NCI-H2196 treated with DMSO at 0.1 percent for 48 hours (cell line): ENCODE measurements around the gene RASSF4.

Source experiments
- DNase-seq: peaks from one replicate; lab custom pipeline; 2025; ENCODE audit not compliant: unreplicated experiment; lab: John Stamatoyannopoulos, UW

The RASSF4 gene

DNA sequence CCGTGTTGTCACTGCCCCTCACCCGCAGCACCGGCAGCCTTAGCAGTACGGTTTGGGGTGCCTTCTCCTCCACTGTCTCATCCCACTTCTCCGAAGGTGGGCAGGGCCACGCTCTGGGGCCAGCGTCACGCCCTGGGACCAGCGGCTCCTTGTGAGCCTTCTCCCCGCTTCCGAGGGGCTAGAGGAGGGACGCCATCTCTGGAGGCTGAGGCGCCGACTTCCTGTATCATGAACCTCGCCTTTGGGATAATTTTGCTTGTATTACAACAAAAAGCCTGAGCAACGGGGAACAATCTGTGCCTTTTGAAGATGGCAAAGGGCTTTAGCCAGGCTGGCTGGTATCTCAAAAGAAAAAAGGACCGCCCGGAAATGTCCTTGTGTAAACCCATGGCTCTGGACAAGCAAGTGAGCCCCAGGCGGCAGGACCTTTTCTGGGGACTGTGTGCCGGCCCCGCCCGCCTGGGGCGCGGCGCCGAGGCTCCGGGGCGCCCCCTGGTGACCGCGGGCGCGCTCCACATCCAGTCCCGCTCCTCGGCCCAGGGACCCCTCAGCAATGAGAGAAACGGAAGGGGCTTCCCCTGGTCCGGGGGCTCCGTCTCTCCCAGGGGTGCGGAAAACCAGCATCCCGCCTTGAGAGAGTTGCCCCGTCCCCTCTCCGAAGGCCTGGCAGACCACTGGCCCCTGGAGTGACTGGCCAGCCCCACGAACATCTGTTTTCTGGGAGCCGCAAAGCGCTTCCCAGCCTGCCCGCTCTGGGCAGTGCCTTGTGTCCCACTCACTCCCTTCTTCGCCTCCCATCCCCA lies 15.2 kb downstream of the RASSF4 start:
- no peak for DNase-seq

GRCh38 chr10:44975431-44976331 lies 16.1 kb downstream of the RASSF4 start:
- DNase-seq, result no peak

DNA sequence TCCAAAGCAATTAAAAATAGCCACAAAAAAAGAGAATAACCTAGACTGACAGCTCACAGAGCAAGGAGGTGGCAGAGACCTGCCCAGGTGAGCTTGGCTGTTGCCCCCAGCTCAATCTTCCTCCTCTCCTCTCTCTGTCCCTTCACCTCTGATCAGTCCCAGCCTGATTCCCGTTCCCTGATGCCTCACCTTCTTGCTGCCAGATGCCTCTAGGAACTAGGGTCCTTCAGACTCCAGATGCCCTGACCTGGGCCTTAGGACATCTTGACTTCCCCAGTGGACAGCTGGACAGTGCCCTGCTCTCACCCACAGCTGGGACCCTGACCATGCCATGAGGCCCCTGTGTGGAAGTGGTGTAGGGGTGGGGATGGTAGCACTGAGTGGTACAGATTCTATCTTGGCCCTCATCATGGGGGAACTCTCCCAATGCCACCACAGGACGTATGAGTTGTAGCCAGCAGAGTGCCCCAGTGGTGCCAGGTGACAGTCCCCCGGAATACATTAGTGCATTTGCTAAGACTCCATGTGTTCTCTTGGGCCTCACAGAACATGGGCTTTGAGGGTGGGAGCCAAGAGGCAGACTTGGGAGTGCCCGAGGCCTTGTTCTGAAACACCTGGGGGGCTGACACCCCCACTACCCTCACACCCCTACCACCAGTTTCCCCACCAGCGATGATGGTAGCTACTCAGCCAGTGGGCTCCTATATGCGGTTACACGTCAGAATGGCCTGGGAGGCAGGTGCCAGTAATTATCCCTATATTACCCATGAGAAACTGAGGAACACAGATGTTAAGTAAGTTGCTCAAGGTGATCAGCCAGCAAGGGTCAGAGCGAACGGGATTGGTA lies 17.0 kb downstream of the RASSF4 start:
- DNase-seq, result no peak

DNA sequence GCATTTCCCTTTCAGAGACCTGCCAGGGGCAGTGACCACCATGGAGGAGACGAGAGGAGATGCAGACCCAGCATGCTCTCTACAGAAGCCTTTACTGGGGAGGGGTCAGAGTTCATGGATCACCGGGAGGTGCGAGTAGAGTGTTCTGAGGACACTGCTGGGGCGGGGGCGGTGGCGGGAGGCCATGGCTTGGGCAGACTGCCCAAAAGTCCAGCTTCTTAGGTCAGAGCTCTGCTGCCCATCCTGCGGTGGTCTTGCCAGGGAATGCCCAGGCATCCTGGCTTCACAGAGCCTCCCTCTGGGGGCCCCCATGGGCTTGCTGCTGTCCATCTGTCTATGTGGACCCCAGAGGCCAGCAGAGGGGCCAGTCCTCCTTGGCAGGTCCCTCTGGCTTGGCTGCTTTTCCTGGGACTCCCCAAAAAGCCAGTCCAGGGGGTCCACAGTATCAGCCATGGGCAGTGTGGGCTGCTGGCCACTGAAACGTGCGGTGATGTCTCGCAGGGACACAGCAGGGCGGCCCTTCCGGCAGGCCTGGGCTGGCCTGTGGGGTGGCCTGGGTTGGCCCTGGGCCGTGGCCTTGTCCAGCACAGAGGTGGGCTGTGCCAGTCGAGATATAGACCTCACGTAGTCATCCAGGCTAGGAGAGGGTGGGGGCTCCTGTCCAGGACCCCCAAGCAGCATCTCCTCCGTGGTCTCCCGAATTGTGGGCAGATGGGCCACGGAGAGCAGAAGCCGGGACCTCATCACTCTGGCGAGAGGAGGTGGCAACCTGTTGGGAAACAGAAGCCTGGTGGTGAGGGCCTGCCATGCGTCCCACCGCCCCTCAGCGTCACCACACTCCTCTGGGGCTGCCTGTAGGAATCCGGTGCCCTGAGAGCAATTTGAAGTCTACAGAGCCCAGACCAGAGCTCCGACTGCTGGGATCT lies 17.9 kb downstream of the RASSF4 start:
- DNase-seq, result no peak

DNA sequence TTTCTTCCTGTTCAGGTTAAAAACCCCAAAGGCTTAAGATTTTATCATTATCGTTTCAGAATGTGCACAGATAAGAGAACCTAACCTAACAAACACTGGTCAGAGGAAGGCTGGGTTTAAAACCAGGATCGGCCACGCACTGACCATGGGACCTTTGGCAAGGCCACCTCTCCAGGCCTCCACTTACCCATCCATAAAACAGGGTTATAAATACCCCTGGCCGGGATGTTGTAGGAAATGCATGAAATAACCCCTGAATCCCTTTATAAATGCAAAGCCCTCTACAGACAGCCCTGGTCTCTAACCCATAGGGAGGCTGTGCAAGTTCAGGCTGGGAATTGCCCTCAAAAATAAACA lies 18.6 kb downstream of the RASSF4 start:
- DNase-seq, result no peak

- DNase-seq, result peak; percentile 63
These were observed 19.1 kb downstream of the RASSF4 start, which contains the start of gene DEPP1 for GRCh38 chr10:44978570-44979280. Gene DEPP1, minus strand, starts transcription at chr10:44978809. Its CDS starts 779 bp downstream, at chr10:44978030.

DNA sequence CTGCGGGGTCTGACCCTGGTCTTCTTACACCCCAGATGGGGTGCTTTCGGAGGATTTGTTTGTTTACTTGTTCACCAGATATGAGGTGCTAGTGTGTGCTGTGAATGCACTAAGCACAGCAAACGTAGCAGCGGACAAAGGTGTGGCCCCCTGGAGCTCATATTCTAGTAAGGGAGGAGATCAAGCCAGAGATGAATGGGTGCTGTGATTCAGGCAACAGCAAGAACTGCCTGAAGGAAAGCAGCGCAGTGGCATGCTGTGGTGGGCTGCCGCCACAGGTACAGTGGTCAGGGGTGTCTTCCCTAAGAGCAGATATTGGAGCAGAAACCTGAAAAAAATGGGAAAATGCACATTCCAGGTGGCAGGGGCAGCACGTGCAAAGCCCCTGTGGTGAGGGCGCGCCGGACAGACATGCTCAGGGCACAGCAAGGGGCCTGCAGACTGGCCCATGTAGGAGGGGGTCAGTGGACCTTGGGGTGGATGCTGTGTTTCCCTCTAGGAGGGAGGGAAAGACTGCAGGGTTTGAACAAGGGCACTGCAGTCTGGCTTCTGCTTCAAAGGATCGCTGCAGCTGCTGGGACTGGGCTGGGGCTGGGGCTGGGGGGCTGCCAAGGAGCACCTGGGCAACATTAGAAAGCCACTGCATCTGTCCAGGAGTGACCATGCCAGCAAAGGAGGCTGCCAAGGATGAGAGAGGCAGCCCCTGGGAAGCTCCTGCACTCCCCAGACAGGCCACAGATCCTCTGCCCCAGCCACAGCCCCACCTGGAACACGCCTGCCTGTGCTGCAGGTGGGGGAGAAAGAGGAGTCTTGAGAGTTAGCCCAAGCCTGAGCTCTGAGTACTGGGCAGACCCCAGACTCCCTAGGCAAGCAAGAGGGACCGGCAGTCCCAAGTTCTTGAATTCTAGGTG lies 19.9 kb downstream of the RASSF4 start:
- no peak for DNase-seq

DNA sequence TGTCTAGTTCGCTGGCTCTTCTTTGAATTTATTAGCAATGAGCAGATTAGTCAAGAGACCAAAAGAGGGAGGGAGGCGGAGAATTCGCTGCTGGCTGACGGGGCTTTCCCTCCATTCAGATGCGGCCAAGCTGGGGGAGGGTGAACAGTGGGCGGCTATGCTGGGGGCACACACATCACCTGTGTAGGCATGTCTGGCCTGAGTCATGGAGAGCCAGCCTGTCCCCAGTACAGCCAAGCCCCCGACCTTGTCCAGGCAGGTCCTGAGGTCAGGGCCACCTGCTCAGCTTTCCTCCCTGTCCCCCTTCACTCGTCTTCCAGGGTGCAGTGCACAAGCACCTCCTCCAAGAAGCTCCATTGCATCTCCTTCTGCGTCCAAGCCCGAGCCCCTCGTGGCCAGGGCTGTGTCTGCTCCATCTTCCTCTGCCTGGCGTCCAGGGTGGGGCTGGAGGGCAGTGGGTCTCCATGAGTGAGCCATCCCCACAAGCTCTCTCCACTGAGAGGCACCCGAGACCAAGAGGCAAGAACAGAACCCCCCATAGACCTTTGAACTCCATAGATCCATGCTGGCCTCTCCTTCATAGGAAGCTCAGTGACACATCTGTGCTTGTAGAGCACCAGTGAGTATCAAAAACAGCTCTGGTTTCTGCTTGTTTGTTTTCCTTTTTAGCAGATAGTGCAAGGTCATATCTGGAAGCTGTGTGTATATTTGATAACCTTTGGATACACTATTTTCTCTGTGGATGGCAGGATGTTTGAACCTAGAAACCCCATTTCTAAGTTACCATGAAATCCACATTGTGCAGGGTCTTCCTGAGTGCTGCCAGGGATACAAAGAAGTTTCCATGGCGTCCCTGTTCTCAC lies 20.9 kb downstream of the RASSF4 start:
- no peak for DNase-seq

GRCh38 chr10:44981172-44982113 lies 21.8 kb downstream of the RASSF4 start:
- no peak for DNase-seq

- DNase-seq, result no peak
These were observed 22.5 kb downstream of the RASSF4 start for GRCh38 chr10:44982114-44982460.

- no peak for DNase-seq
These were observed 22.9 kb downstream of the RASSF4 start for GRCh38 chr10:44982496-44982895.

DNA sequence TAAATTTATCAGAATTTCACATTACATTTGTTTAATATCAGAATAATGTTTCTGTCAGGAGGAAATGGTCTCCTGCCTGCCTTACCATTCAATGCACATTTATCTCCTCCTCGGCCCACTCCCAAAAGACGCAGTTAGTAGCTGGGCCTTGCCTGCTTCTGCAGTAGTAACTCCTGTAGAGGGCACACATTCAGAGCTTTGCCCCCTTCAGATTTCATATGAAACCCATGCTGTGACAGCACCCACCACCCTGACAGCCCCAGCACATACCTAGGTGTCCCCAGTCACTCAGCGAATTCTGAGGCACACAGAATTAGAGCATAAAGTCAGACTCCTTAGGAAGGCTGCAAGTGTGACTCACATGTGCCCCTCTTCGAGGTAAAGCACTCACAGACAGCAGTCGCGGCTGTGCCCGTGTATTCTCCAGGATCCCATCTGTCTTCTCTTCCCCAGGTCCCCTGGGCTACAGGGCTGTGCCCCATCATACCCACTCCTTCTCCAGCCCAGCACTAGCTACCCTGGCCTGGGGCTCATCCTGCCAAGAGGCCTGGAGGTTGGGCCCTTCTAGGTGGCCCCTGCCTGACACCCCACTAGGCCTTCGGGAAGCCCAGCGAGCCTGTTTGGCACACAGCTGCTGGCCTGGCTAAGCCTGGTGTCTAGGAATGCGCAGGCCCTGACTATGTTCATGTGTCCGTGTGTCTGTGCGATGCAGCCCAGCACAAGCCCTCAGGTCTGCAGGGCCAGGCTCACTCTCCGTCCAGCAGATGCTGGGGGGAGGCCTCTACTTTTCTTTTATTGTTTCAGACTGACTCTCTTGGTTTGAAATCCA lies 23.7 kb downstream of the RASSF4 start:
- DNase-seq, result no peak

GRCh38 chr10:44983895-44984278 lies 24.3 kb downstream of the RASSF4 start:
- no peak for DNase-seq

DNA sequence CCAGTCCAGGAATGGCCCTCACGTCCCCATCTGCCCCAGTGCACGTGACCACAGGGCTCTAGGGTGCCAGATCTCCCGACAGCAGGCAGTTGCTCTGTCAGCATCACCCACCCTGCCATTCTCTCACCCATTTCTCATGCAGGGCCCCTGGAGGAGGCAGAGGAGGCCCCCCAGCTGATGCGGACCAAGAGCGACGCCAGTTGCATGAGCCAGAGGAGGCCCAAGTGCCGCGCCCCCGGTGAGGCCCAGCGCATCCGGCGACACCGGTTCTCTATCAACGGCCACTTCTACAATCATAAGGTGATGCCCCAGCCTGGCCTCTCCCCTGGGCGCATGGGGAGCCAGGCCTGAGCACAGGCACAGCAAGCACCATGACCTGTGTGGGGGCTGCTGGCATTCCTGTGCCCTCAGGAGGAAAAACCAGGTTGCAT lies 25.1 kb downstream of the RASSF4 start:
- no peak for DNase-seq

DNA sequence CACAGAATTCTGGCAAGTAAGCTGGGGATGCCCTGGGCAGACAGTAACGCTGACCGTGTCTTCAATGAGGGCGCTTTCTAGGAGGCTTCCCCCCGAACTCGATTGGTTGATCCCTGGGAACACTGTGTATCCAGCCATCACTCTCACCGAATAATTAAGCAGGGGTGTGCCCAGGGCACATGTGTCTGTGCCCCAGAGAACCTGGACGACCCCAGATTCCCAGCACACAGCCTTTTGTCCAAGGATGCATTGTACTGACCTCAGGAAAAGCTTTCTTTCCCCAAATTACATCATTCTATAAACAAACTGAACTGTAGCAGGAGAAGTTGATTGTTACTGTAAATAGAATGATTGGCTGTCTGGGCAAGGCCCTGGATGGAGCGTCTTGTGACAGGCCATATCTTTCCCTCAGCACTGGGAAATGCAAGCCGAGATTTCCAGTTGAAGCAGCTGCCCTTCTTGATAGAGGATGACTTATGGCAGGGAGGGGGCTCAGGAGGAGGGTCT lies 25.6 kb downstream of the RASSF4 start:
- no peak for DNase-seq
